ENCODE data around the gene STEAP1B.

- TF ChIP-seq EZH2 (IDR thresholded peaks at IDR 0.05; ENCODE audit: insufficient read depth, low read length): no peak
- no peak for TF ChIP-seq CTCF (IDR thresholded peaks at IDR 0.05; ENCODE audit: insufficient read depth, low read depth, low read length)
These were observed 41.8 kb upstream of the STEAP1B start for GRCh38 chr7:22541789-22542188.

Measured in astrocyte (in vitro differentiated cells and primary cell).